Skeletal muscle tissue (tissue), 4 donors: Measurements from ENCODE around the gene PLG. TPM values are rescaled to one million over a fixed set of nuclear protein-coding genes. Genes with fewer than 3 reads are reported as not detected.
"Not testable (repeated sequence)": the region's sequence is repeated elsewhere in the genome, so short reads cannot be mapped to it uniquely, and the experiment has no call there.

Experiments
- H3K27ac ChIP-seq: one replicate; pipeline ENCODE4 v1.7.0; 2013; ENCODE audit warnings: mild to moderate bottlenecking, low read depth, low read length, inconsistent platforms
- H3K27me3 ChIP-seq, 3 donors: one replicate each; pipeline ENCODE4 v1.7.0; 2013; ENCODE audit warnings: low read length in 3 of 3; ENCODE audit not compliant: control insufficient read depth in 3 of 3, insufficient read depth in 3 of 3
- H3K36me3 ChIP-seq, 3 donors: one replicate each; pipeline ENCODE4 v1.7.0; 2013; ENCODE audit warnings: low read length in 3 of 3; ENCODE audit not compliant: control insufficient read depth in 3 of 3, insufficient read depth in 3 of 3
- H3K4me1 ChIP-seq, 3 donors: one replicate each; pipeline ENCODE4 v1.7.0; 2013; ENCODE audit warnings: low read length in 3 of 3, mild to moderate bottlenecking in 3 of 3; ENCODE audit not compliant: control insufficient read depth in 3 of 3, insufficient read depth in 3 of 3
- H3K4me3 ChIP-seq, 3 donors: one replicate each; pipeline ENCODE4 v1.7.0; 2013; ENCODE audit warnings: low read length in 3 of 3
- H3K9ac ChIP-seq, 3 donors: one replicate each; pipeline ENCODE4 v1.7.0; 2013; ENCODE audit warnings: low read length in 3 of 3, mild to moderate bottlenecking in 3 of 3, moderate library complexity in 2 of 3, low read depth in 1 of 3
- H3K9me3 ChIP-seq, 3 donors: one replicate each; pipeline ENCODE4 v1.7.0; 2013; ENCODE audit warnings: low read length in 3 of 3; ENCODE audit not compliant: control insufficient read depth in 3 of 3
- total RNA-seq: library from RNA; depleted of rRNA; stranded (reverse); fragments of >200 nt; gene quantifications from one replicate; pipeline ENCODE4 v1.2.3, GENCODE V29; 2014
- donor health status: Osteomylitis.

Gene PLG
- total RNA-seq, 1 donor from 2014 or later = 2.6 TPM

- not testable (repeated sequence) for H3K27me3 ChIP-seq, H3K4me3 ChIP-seq, H3K4me1 ChIP-seq, H3K27ac ChIP-seq, H3K9ac ChIP-seq, H3K9me3 ChIP-seq, H3K36me3 ChIP-seq
Measured at GRCh38 chr6:160741012-160741411, 39.0 kb downstream of the PLG start.

- H3K27me3 ChIP-seq = no peaks in the 10 kb centered on the region
- no peak overlapping the region for H3K27ac ChIP-seq
- H3K4me1 ChIP-seq = no peaks in the 10 kb centered on the region
- no peak overlapping the region for H3K4me3 ChIP-seq
- no peak overlapping the region for H3K9ac ChIP-seq
- H3K9me3 ChIP-seq = no peaks in the 10 kb centered on the region
- H3K36me3 ChIP-seq = no peaks in the 10 kb centered on the region
Measured at GRCh38 chr6:160742090-160742489, 40.0 kb downstream of the PLG start.

- H3K9me3 ChIP-seq = no peaks in the 10 kb centered on the region
- no peaks in the 10 kb centered on the region for H3K36me3 ChIP-seq
- H3K9ac ChIP-seq = no peak overlapping the region
- no peak overlapping the region for H3K27ac ChIP-seq
- no peaks in the 10 kb centered on the region for H3K4me1 ChIP-seq
- H3K27me3 ChIP-seq = peaks cover 0 to 3% (median 0%) of the 10 kb centered on the region in 3 donors
- H3K4me3 ChIP-seq = no peak overlapping the region
Measured at GRCh38 chr6:160750276-160750689, 48.2 kb downstream of the PLG start.

GRCh38 chr6:160753211-160753610, 51.2 kb downstream of the PLG start:
- H3K27ac ChIP-seq, H3K4me3 ChIP-seq, H3K36me3 ChIP-seq, H3K9ac ChIP-seq, H3K9me3 ChIP-seq, H3K27me3 ChIP-seq, H3K4me1 ChIP-seq: not testable (repeated sequence)

- Histone ChIP-seq H3K27ac (no peak overlapping the region), H3K9me3 (peaks cover 0 to 1% (median 0%) of the 10 kb centered on the region in 3 donors), H3K9ac (no peak overlapping the region), H3K36me3 (no peaks in the 10 kb centered on the region), H3K27me3 (peaks cover 0 to 3% (median 0%) of the 10 kb centered on the region in 3 donors), H3K4me3 (no peak overlapping the region), H3K4me1 (no peaks in the 10 kb centered on the region)
Measured at GRCh38 chr6:160755165-160755564, 53.1 kb downstream of the PLG start.

- H3K4me3 ChIP-seq = no peak overlapping the region
- H3K27me3 ChIP-seq = peaks cover 0 to 3% (median 0%) of the 10 kb centered on the region in 3 donors
- no peaks in the 10 kb centered on the region for H3K4me1 ChIP-seq
- no peak overlapping the region for H3K27ac ChIP-seq
- H3K9ac ChIP-seq = no peak overlapping the region
- H3K36me3 ChIP-seq = no peaks in the 10 kb centered on the region
- peaks cover 0 to 4% (median 0%) of the 10 kb centered on the region in 3 donors for H3K9me3 ChIP-seq
Measured at GRCh38 chr6:160756021-160756420, 54.0 kb downstream of the PLG start.

GRCh38 chr6:160756871-160757270, 54.8 kb downstream of the PLG start:
- peaks cover 0 to 2% (median 0%) of the 10 kb centered on the region in 3 donors for H3K27me3 ChIP-seq
- no peaks in the 10 kb centered on the region for H3K4me1 ChIP-seq
- no peak overlapping the region for H3K4me3 ChIP-seq
- H3K9me3 ChIP-seq = peaks cover 0 to 4% (median 0%) of the 10 kb centered on the region in 3 donors
- H3K27ac ChIP-seq = no peak overlapping the region
- no peaks in the 10 kb centered on the region for H3K36me3 ChIP-seq
- no peak overlapping the region for H3K9ac ChIP-seq

GRCh38 chr6:160764847-160765246, 62.8 kb downstream of the PLG start:
- H3K27me3 ChIP-seq = peaks cover 4 to 14% (median 6%) of the 10 kb centered on the region in 3 donors
- no peak overlapping the region for H3K27ac ChIP-seq
- H3K9ac ChIP-seq = no peak overlapping the region
- no peaks in the 10 kb centered on the region for H3K4me1 ChIP-seq
- no peak overlapping the region for H3K4me3 ChIP-seq
- H3K9me3 ChIP-seq = peaks cover 0 to 7% (median 3%) of the 10 kb centered on the region in 3 donors
- no peaks in the 10 kb centered on the region for H3K36me3 ChIP-seq

- Histone ChIP-seq H3K27me3 (peaks cover 4 to 14% (median 6%) of the 10 kb centered on the region in 3 donors), H3K9me3 (peaks cover 0 to 3% (median 3%) of the 10 kb centered on the region in 3 donors), H3K27ac (no peak overlapping the region), H3K4me1 (no peaks in the 10 kb centered on the region), H3K9ac (no peak overlapping the region), H3K36me3 (no peaks in the 10 kb centered on the region), H3K4me3 (no peak overlapping the region)
Measured at GRCh38 chr6:160765412-160765811, 63.4 kb downstream of the PLG start.

GRCh38 chr6:160766657-160766988, 64.6 kb downstream of the PLG start:
- Histone ChIP-seq H3K4me3 (no peak overlapping the region), H3K36me3 (no peaks in the 10 kb centered on the region), H3K9me3 (peaks cover 0 to 3% (median 3%) of the 10 kb centered on the region in 3 donors), H3K27ac (no peak overlapping the region), H3K9ac (no peak overlapping the region), H3K4me1 (no peaks in the 10 kb centered on the region), H3K27me3 (peaks cover 4 to 14% (median 6%) of the 10 kb centered on the region in 3 donors)
